Right kidney (tissue), 1 donor: ENCODE data around the gene WDR37.

ENCODE experiments used
- DNase-seq: peaks from one replicate; pipeline ENCODE4 v3.0.0-alpha.2; 2016

The WDR37 gene

GRCh38 chr10:1171182-1171581 lies 115.0 kb downstream of the WDR37 start:
- DNase-seq: no peak

GRCh38 chr10:1171586-1171985 lies 115.4 kb downstream of the WDR37 start:
- DNase-seq: no peak

GRCh38 chr10:1172256-1172984 lies 116.2 kb downstream of the WDR37 start:
- DNase-seq: no peak

- no peak for DNase-seq
These were observed 116.9 kb downstream of the WDR37 start for GRCh38 chr10:1173091-1173490.

DNA sequence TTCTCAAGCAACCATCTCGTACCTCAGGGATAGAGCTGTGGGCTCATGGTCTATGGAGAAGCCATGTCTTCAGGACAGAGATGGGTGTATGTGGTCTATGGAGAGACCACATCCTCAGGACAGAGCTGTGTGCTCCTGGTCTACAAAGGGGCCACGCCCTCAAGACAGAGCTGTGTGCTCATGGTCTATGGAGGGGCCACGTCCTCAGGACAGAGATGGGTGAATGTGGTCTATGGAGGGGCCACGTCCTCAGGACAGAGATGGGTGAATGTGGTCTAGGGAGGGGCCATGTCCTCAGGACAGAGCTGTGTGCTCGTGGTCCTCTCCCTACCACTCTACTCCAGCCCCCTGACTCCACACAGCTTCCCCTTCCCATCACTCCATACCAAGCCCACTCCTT lies 117.8 kb downstream of the WDR37 start:
- no peak for DNase-seq

DNA sequence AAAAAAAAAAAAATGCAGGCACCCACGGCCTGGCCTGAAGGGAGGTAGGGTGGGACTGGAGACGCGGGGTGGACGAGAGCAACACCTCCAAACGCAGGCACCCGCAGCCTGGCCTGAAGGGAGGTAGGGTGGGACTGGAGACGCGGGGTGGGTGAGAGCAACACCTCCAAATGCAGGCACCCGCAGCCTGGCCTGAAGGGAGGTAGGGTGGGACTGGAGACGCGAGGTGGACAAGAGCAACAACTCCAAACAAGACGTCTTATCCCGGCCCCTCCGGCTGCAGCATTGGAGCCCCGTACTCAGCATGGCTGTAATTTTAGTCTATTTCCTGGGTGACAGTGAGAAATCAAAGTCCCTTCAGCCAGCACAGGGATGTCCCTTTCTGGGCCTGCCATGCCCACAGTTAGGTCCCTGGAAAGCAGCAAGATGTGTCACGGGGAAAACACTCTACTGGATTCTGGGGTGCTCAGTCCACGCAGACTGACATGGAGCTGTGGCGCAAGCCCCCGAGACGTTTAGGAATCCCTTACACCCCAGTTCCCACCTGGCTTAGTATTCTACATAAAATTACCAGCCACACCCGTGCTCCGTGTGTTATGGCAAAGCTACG lies 119.9 kb downstream of the WDR37 start:
- DNase-seq: no peak

- no peak for DNase-seq
These were observed 121.8 kb downstream of the WDR37 start for GRCh38 chr10:1177936-1178335.

DNA sequence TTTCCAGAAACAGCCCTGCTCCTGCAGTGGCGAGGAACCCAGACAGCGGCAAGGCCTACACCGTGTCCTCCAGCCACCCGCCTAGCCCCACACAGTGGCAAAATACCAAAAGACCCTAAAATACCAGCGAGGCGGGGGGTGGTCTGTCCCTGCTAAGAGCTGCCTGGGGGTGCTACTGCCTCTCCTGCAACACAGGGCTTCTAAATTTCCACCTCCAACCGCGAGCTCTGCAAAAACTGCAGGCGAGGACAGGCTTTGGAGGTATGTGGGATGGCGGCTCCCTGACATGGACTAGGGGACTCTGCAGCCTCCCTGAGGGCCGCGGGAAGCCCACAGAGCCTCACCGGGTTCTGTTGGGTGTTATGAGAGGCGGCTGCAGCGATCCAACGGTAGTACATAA lies 122.3 kb downstream of the WDR37 start:
- DNase-seq: no peak

DNA sequence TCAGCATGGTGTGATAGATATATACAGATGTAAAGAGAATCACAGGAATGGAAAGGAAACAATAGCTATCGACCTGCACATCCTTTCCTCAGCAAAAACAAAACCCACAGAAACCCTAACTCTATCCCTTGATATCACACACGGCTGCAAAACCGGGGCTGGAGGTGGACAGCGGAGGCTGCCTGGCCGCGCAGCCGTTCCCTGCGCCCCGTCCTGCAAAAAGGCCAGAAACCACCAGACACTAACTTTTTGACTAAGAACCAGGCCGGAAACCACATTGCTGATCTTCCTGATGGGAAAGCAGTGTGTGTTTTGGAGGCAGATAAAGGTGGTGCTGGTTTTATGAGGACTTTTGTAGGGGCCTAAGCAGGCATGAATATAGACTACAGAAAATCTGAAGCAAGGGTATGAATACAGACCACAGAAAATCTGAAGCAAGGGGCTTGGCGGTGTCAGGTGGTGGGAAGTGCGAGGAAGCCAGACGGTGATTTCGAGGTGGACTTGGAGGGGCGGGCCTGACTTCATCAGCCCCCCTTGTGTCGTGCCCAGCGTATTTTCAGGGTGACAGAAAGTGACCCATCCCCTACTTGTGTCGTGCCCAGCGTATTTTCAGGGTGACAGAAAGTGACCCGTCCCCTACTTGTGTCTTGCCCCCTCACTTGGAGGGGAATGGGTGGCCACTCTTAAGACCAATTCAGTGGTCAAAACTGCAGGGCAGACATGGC lies 123.3 kb downstream of the WDR37 start:
- no peak for DNase-seq

DNA sequence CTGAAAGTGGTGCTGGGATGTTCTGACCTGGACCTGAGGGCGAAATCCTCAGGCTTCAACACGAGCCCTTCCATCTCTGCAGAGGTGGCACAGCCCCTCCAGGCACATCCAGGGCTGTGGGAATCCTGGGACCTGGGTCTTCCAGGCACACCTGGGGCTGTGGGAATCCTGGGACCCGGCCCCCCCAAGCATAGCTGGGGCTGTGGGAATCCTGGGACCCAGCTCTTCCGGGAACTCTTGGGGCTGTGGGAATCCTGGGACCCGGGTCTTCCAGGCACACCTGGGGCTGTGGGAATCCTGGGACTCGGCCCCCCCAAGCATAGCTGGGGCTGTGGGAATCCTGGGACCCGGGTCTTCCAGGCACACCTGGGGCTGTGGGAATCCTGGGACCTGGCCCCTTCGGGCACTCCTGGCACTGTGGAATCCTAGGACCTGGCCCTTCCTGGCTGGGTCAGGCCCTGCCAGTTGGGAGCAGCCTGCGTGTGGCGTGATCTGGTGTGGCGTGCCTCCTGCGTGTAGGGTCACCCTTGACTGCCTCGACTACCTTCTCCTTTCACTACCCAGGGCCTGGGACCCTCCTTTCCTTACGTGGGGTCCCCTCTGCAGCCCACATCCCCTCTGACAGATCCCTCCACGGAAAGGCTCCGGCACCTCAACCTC lies 124.0 kb downstream of the WDR37 start:
- no peak for DNase-seq

GRCh38 chr10:1180836-1181235 lies 124.7 kb downstream of the WDR37 start:
- no peak for DNase-seq
